Thymus (tissue), 11 donors: Measurements from ENCODE around the gene PRR35. TPM values are rescaled to one million over a fixed set of nuclear protein-coding genes. Genes with fewer than 3 reads are reported as not detected.

ENCODE experiments used
- DNase-seq, 9 donors: peaks; one replicate each; pipeline ENCODE4 v3.0.0-alpha.2; 2013; ENCODE audit warnings: low spot score in 9 of 9, low read depth in 6 of 9, missing footprints in 1 of 9
- H3K27ac ChIP-seq, 2 donors: one replicate each; pipeline ENCODE4 v1.5.1; 2013; ENCODE audit warnings: control low read depth in 1 of 2, low read depth in 1 of 2, low read length in 1 of 2, mild to moderate bottlenecking in 1 of 2, moderate library complexity in 1 of 2
- H3K27me3 ChIP-seq, 2 donors: one replicate each; pipeline ENCODE4 v1.5.1; 2013; ENCODE audit warnings: low read length in 1 of 2; ENCODE audit not compliant: control insufficient read depth in 2 of 2, insufficient read depth in 1 of 2
- H3K36me3 ChIP-seq, 2 donors: one replicate each; pipeline ENCODE4 v1.5.1; 2013; ENCODE audit warnings: low read length in 1 of 2, mild to moderate bottlenecking in 1 of 2, moderate library complexity in 1 of 2; ENCODE audit not compliant: control insufficient read depth in 2 of 2, insufficient read depth in 2 of 2
- H3K4me1 ChIP-seq, 2 donors: one replicate each; pipeline ENCODE4 v1.5.1; 2013; ENCODE audit warnings: low read length in 2 of 2; ENCODE audit not compliant: control insufficient read depth in 2 of 2, insufficient read depth in 2 of 2
- H3K4me3 ChIP-seq, 2 donors: one replicate each; pipeline ENCODE4 v1.5.1; 2013; ENCODE audit warnings: low read length in 2 of 2, control low read depth in 1 of 2, mild to moderate bottlenecking in 1 of 2
- H3K9me3 ChIP-seq, 2 donors: one replicate each; pipeline ENCODE4 v1.5.1; 2013; ENCODE audit warnings: low read length in 1 of 2, mild to moderate bottlenecking in 1 of 2; ENCODE audit not compliant: control insufficient read depth in 2 of 2, insufficient read depth in 1 of 2
- WGBS: extraction: QIAGEN DNeasy Blood & Tissue Kit; methylation state at CpG from one replicate; pipeline ENCODE4 v1.1.7; 2013; 5-methylcytosine and 5-hydroxymethylcytosine counted together
- polyA plus RNA-seq: library from polyadenylated mRNA; stranded (reverse); fragments of 200-250 nt; gene quantifications from one replicate; pipeline ENCODE4 v1.2.3, GENCODE V29; 2013
- total RNA-seq: library from RNA; stranded (reverse); fragments of 120-200 nt; gene quantifications from one replicate; pipeline ENCODE4 v1.2.4, GENCODE V29; 2013
- donor health status: healthy.

Gene PRR35
- total and polyA plus RNA-seq, 2 donors: under 0.01 to 0.09 TPM

DNA sequence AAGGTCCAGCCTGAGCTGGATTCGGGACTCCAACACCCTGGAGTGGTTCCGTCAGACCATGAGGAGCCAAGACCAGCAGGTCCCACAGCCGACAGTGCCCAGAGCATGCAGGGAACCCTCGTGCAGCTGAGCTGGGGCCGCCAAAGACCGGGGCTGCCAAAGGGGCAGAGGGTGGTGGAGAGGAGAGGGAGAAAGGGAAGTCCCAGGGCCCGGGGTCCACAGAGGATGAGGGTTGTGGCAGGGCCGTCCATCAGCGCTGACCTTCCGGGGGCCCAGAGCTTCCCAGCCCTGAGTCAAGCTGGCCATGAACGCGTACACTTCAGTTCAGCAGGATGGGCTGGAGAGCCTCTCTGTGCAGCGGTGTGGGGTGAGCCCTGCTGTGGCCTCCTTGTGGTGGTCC lies 39.3 kb upstream of the PRR35 start:
- Histone ChIP-seq H3K27me3 (no peaks in the 10 kb centered on the region), H3K36me3 (peaks cover 4 to 29% of the 10 kb centered on the region in 2 donors), H3K27ac (no peak overlapping the region), H3K4me1 (peaks cover 2 to 8% of the 10 kb centered on the region in 2 donors), H3K4me3 (no peak overlapping the region), H3K9me3 (no peaks in the 10 kb centered on the region)
- no peak for DNase-seq
- 98% methylated on average over 13 of the region's 13 CpGs for WGBS

GRCh38 chr16:521381-522210 lies 38.6 kb upstream of the PRR35 start:
- no peak for DNase-seq
- Histone ChIP-seq H3K36me3 (peaks cover 4 to 25% of the 10 kb centered on the region in 2 donors), H3K27ac (no peak overlapping the region), H3K9me3 (no peaks in the 10 kb centered on the region), H3K27me3 (no peaks in the 10 kb centered on the region), H3K4me1 (peaks cover 7 to 16% of the 10 kb centered on the region in 2 donors), H3K4me3 (no peak overlapping the region)
- WGBS: 95% methylated on average over 34 of the region's 34 CpGs

DNA sequence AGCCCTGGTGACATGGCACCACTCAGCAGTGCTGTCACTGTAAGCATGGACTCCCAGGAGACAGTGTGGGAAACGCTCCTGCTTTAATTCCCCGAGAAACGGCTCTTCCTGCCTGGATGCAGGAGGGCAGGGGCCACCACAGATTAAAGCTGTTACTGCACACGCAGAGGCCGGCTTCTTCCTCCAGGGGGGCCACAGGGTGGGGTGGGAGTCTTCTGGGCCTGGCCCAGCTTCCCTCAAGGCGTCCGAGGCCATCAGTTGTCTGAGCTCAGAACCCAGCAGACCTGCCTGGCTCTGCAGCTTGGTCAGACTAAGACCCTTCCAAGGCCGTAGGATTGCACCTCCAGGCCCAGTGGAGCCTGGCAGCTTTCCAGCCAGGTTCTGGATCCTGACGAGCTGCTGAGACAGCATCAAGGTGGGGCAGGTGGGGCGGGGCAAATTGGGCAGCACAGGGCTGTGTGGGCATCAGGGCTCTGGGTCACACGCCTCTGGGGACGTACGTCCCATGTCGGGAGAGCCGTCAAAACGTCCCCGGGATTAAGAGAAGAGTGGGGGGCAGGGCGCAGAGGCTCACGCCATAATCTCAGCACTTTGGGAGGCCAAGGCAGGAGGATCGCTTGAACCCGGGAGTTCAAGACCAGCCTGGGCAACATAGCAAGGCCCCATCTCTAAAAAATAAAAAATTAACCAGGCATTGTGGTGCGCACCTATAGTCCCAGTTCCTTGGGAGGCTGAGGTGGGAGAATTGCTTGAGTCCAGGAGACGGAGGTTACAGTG lies 37.7 kb upstream of the PRR35 start:
- H3K9me3 ChIP-seq: no peaks in the 10 kb centered on the region
- peaks cover 11 to 18% of the 10 kb centered on the region in 2 donors for H3K4me1 ChIP-seq
- no peak overlapping the region for H3K4me3 ChIP-seq
- no peak overlapping the region for H3K27ac ChIP-seq
- peaks cover 4 to 22% of the 10 kb centered on the region in 2 donors for H3K36me3 ChIP-seq
- WGBS: 92% methylated on average over 23 of the region's 23 CpGs
- DNase-seq: no peak
- no peaks in the 10 kb centered on the region for H3K27me3 ChIP-seq

GRCh38 chr16:523097-523741 lies 37.0 kb upstream of the PRR35 start:
- Histone ChIP-seq H3K4me1 (peaks cover 11 to 18% of the 10 kb centered on the region in 2 donors), H3K36me3 (peaks cover 4 to 22% of the 10 kb centered on the region in 2 donors), H3K27me3 (no peaks in the 10 kb centered on the region), H3K9me3 (no peaks in the 10 kb centered on the region), H3K4me3 (no peak overlapping the region), H3K27ac (no peak overlapping the region)
- DNase-seq: no peak
- 97% methylated on average over 22 of the region's 22 CpGs for WGBS

DNA sequence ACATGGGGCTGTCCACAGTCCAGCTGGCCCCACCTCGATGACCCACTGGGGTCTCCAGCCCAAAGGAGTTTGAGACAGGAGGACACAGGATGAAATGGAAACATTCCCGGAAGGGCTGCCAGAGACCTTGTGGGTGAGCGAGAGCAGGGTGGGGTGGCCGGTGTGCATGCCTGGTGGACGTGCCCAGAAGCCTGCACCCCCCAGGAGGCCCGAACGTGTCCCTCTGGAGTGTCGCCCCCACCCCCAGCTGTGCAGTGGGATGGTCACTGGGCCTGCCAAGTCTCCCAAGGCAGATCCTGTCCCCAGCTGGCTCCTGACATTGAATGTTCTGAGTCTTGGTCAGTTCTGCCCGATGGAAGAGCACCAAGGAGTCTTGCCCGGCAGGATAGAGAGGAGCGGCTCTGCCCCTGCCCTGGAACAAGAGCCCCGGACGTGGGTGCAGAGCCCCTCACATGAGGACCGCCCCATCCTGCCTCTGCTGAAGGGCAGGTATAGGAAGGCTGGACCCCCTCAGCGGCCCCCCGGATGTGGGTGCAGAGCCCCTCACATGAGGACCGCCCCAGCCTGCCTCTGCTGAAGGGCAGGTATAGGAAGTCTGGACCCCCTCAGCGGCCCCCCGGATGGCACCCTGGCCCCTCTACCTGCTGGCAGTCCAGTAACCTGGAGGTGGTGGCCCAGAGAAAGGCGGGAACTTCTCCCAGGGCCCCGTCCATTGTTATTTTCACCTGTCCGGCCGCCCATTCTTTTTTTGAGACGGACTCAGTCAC lies 35.7 kb upstream of the PRR35 start:
- no peak for DNase-seq
- Histone ChIP-seq H3K4me1 (peaks cover 14 to 28% of the 10 kb centered on the region in 2 donors), H3K36me3 (peaks cover 4 to 18% of the 10 kb centered on the region in 2 donors), H3K9me3 (no peaks in the 10 kb centered on the region), H3K27ac (no peak overlapping the region), H3K4me3 (no peak overlapping the region), H3K27me3 (no peaks in the 10 kb centered on the region)
- WGBS: 94% methylated on average over 24 of the region's 24 CpGs

GRCh38 chr16:525123-525519 lies 35.1 kb upstream of the PRR35 start:
- WGBS: 96% methylated on average over 8 of the region's 8 CpGs
- Histone ChIP-seq H3K36me3 (peaks cover 4 to 11% of the 10 kb centered on the region in 2 donors), H3K9me3 (no peaks in the 10 kb centered on the region), H3K27me3 (no peaks in the 10 kb centered on the region), H3K4me1 (peaks cover 16 to 33% of the 10 kb centered on the region in 2 donors), H3K27ac (no peak overlapping the region), H3K4me3 (no peak overlapping the region)
- DNase-seq: no peak

- H3K4me1 ChIP-seq: peaks cover 16 to 33% of the 10 kb centered on the region in 2 donors
- no peaks in the 10 kb centered on the region for H3K27me3 ChIP-seq
- no peak overlapping the region for H3K27ac ChIP-seq
- 95% methylated on average over 13 of the region's 13 CpGs for WGBS
- DNase-seq: no peak
- H3K36me3 ChIP-seq: peaks cover 0 to 7% of the 10 kb centered on the region in 2 donors
- no peaks in the 10 kb centered on the region for H3K9me3 ChIP-seq
- H3K4me3 ChIP-seq: peak overlapping the region in 1 of 2 donors; percentile 62
These were observed 34.5 kb upstream of the PRR35 start for GRCh38 chr16:525520-526180.
